Measurements from ENCODE around the gene NLK.

The NLK gene

DNA sequence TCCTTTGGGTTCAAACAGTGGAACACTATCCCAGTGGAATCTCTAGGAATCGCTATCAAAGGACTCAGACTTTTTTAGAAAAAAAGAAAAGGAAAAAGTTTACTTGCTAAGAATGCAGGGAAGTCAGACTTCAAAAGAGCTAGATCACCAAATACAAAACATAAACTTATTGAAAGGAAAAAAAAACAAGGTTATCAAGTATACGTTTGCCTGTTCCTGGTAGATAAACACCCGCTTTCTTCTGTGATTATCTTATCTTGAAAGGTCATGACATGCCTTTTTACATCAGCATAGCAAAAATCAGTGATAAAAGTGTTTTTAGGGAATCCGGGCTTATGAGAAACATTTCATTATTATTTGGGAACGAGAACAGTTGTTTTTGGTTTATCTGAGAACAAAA is 147.2 kb downstream of the NLK start:
- no peaks in the 10 kb centered on the region for H3K27me3 ChIP-seq (ENCODE audit: insufficient read depth, low read length)
- H3K4me1 ChIP-seq (ENCODE audit: insufficient read depth, low read length): no peaks in the 10 kb centered on the region
- H3K9ac ChIP-seq (ENCODE audit: low read depth, low read length): no peak overlapping the region
- peaks cover 70% of the 10 kb centered on the region for H3K36me3 ChIP-seq (ENCODE audit: insufficient read depth, low read length)
- H3K9me3 ChIP-seq (ENCODE audit: insufficient read depth, low read depth, low read length): peaks cover 10% of the 10 kb centered on the region; the same call in 1 of the 2 replicates
- no peak overlapping the region for H3K27ac ChIP-seq (ENCODE audit: low read depth, low read length)
- H3K4me3 ChIP-seq (ENCODE audit: low read length): no peak overlapping the region
- 87% methylated on average over 5 of the region's 5 CpGs for WGBS

DNA sequence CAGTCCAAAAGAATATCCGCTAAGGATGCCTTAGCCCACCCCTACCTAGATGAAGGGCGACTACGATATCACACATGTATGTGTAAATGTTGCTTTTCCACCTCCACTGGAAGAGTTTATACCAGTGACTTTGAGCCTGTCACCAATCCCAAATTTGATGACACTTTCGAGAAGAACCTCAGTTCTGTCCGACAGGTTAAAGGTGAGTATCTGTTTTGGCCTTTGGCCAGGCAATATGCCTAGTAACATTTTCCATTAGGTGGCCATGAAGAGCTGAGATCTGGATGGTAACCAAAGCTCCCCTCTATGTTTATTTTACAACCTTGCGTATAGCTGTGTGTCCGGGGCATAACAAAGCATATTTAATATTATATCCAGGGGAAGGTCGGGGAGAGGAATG is 148.5 kb downstream of the NLK start:
- 95% methylated on average over 5 of the region's 8 CpGs for WGBS
- Histone ChIP-seq H3K36me3 (ENCODE audit: insufficient read depth, low read length) (peaks cover 69% of the 10 kb centered on the region), H3K4me1 (ENCODE audit: insufficient read depth, low read length) (no peaks in the 10 kb centered on the region), H3K27me3 (ENCODE audit: insufficient read depth, low read length) (no peaks in the 10 kb centered on the region), H3K9me3 (ENCODE audit: insufficient read depth, low read depth, low read length) (peaks cover 5% of the 10 kb centered on the region; the same call in 1 of the 2 replicates), H3K9ac (ENCODE audit: low read depth, low read length) (no peak overlapping the region), H3K27ac (ENCODE audit: low read depth, low read length) (no peak overlapping the region), H3K4me3 (ENCODE audit: low read length) (no peak overlapping the region)

DNA sequence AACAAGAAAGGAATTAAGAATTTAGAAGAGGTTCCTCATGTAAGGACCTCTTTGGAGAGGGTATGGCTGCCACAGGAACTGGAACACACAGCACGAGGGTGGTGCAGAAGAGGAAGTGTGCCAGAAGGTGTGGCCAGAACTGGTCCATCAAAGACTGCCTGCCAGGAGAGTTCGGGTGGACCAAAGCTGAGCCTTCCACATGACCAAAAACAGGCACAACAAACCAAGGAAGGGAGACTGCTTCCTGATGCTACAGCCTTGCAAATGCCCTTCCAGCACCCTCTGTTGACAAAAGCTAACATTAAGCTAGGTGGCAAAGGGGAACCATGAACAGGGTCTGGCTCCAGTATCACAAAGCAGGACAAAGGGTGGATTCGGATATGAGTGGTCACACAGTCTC is 150.8 kb downstream of the NLK start:
- Histone ChIP-seq H3K27ac (ENCODE audit: low read depth, low read length) (no peak overlapping the region), H3K27me3 (ENCODE audit: insufficient read depth, low read length) (no peaks in the 10 kb centered on the region), H3K4me1 (ENCODE audit: insufficient read depth, low read length) (no peaks in the 10 kb centered on the region), H3K4me3 (ENCODE audit: low read length) (no peak overlapping the region), H3K9ac (ENCODE audit: low read depth, low read length) (no peak overlapping the region), H3K9me3 (ENCODE audit: insufficient read depth, low read depth, low read length) (no peaks in the 10 kb centered on the region), H3K36me3 (ENCODE audit: insufficient read depth, low read length) (peaks cover 64% of the 10 kb centered on the region)
- 94% methylated on average over 3 of the region's 3 CpGs for WGBS

DNA sequence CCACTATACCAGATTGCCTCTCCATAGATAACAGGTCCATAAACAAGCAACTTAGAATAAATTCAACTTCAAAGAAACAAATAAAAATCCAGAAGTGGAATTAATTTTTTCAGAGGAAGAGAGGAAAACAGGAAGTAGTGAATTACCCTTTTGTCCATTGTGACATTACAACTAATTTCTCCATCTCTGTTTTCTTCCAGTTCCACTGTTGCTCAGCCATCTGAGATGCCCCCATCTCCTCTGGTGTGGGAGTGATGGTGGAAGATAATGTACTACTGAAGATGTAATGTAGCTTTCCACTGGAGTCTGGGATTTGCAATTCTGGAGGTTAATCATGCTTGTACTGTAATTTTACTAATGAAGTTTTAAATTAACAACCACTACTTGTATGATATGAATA is 151.9 kb downstream of the NLK start:
- Histone ChIP-seq H3K36me3 (ENCODE audit: insufficient read depth, low read length) (peaks cover 58% of the 10 kb centered on the region), H3K9me3 (ENCODE audit: insufficient read depth, low read depth, low read length) (no peaks in the 10 kb centered on the region), H3K27me3 (ENCODE audit: insufficient read depth, low read length) (no peaks in the 10 kb centered on the region), H3K4me3 (ENCODE audit: low read length) (no peak overlapping the region), H3K27ac (ENCODE audit: low read depth, low read length) (no peak overlapping the region), H3K9ac (ENCODE audit: low read depth, low read length) (no peak overlapping the region), H3K4me1 (ENCODE audit: insufficient read depth, low read length) (no peaks in the 10 kb centered on the region)

DNA sequence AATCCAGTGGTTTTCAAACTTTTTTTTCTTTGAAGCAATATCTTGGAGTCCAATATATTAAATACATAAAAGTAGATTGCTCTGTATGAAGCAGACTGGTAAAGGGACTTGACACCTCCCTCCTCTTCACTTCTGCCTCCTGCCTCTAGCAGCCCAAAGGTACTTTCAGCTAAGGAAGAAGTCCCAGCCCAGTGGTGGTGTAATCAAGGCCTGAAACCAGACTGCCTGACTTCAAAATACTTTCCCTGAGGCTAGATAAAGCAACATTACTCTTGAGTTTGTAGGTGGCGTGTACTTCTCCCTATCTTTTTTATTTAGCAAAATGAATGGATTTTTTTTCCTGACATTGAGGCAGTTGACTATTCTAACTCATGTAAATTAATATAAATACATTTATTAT is 154.2 kb downstream of the NLK start:
- Histone ChIP-seq H3K9ac (ENCODE audit: low read depth, low read length) (no peak overlapping the region), H3K27ac (ENCODE audit: low read depth, low read length) (no peak overlapping the region), H3K27me3 (ENCODE audit: insufficient read depth, low read length) (no peaks in the 10 kb centered on the region), H3K4me1 (ENCODE audit: insufficient read depth, low read length) (no peaks in the 10 kb centered on the region), H3K4me3 (ENCODE audit: low read length) (no peak overlapping the region), H3K9me3 (ENCODE audit: insufficient read depth, low read depth, low read length) (no peaks in the 10 kb centered on the region), H3K36me3 (ENCODE audit: insufficient read depth, low read length) (peaks cover 46% of the 10 kb centered on the region)
- 100% methylated on average over 1 of the region's 1 CpG for WGBS

DNA sequence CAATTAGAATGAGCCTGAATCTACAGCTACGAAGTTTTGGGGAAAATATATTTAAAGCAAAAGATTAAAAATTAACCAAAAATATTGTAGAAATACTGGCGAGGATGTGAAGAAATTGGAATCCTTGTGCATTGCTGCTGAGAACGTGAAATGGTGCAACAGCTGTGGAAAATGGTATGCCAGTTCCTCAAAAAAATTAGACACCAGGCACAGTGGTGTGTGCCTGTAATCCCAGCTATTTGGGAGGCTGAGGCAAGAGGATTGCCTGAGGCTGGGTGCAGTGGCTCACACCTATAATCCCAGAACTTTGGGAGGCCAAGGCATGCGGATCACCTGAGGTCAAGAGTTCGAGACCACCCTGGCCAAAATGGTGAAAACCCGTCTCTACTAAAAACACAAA is 156.6 kb downstream of the NLK start:
- H3K4me3 ChIP-seq (ENCODE audit: low read length): no peak overlapping the region
- no peak overlapping the region for H3K9ac ChIP-seq (ENCODE audit: low read depth, low read length)
- 95% methylated on average over 6 of the region's 6 CpGs for WGBS
- no peaks in the 10 kb centered on the region for H3K27me3 ChIP-seq (ENCODE audit: insufficient read depth, low read length)
- peaks cover 29% of the 10 kb centered on the region for H3K36me3 ChIP-seq (ENCODE audit: insufficient read depth, low read length)
- H3K9me3 ChIP-seq (ENCODE audit: insufficient read depth, low read depth, low read length): no peaks in the 10 kb centered on the region
- no peak overlapping the region for H3K27ac ChIP-seq (ENCODE audit: low read depth, low read length)
- H3K4me1 ChIP-seq (ENCODE audit: insufficient read depth, low read length): no peaks in the 10 kb centered on the region

DNA sequence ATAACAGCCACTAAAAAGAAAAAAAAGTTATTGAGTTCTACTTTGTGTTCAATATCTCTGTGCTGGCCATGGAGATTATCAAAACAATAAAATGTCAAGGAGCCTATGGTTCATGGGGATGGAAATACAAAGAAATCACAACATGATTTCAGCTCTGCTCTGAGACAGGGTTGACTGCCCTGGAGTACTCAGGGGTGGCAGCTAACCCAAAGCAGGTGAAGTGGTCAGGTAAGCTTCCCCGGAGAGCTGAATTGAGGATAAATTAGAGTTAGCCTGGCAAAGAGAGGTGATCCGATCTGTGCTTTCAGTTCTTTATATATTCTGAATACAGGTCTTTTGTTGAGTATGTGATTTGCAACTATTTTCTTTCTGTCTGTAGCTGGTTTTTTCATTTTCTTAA is 157.3 kb downstream of the NLK start:
- no peaks in the 10 kb centered on the region for H3K9me3 ChIP-seq (ENCODE audit: insufficient read depth, low read depth, low read length)
- H3K4me3 ChIP-seq (ENCODE audit: low read length): no peak overlapping the region
- no peaks in the 10 kb centered on the region for H3K27me3 ChIP-seq (ENCODE audit: insufficient read depth, low read length)
- WGBS: 97% methylated on average over 2 of the region's 2 CpGs
- H3K4me1 ChIP-seq (ENCODE audit: insufficient read depth, low read length): no peaks in the 10 kb centered on the region
- no peak overlapping the region for H3K27ac ChIP-seq (ENCODE audit: low read depth, low read length)
- H3K36me3 ChIP-seq (ENCODE audit: insufficient read depth, low read length): peaks cover 23% of the 10 kb centered on the region
- no peak overlapping the region for H3K9ac ChIP-seq (ENCODE audit: low read depth, low read length)

DNA sequence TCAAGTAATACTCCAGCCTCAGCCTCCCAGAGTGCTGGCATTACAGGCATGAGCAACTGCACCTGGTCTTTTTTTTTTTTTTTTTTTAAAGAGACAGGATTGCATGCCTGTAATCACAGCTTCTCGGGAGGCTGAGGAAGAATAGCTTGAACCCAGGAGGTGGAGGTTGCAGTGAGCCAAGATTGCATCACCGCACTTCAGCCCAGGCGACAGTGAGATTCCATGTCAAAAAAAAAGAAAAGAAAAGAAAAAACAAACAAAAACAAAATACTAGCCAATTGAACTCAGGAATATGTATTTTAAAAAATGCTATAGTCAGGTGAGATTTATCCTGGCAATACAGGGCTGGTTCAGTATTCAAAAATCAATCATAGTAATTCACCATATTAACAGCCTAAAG is 158.8 kb downstream of the NLK start:
- Histone ChIP-seq H3K9me3 (ENCODE audit: insufficient read depth, low read depth, low read length) (no peaks in the 10 kb centered on the region), H3K4me1 (ENCODE audit: insufficient read depth, low read length) (no peaks in the 10 kb centered on the region), H3K27me3 (ENCODE audit: insufficient read depth, low read length) (no peaks in the 10 kb centered on the region), H3K36me3 (ENCODE audit: insufficient read depth, low read length) (peaks cover 9% of the 10 kb centered on the region), H3K27ac (ENCODE audit: low read depth, low read length) (no peak overlapping the region; the same call in 1 of the 2 replicates), H3K4me3 (ENCODE audit: low read length) (no peak overlapping the region), H3K9ac (ENCODE audit: low read depth, low read length) (no peak overlapping the region)
- 87% methylated on average over 1 of the region's 3 CpGs for WGBS

DNA sequence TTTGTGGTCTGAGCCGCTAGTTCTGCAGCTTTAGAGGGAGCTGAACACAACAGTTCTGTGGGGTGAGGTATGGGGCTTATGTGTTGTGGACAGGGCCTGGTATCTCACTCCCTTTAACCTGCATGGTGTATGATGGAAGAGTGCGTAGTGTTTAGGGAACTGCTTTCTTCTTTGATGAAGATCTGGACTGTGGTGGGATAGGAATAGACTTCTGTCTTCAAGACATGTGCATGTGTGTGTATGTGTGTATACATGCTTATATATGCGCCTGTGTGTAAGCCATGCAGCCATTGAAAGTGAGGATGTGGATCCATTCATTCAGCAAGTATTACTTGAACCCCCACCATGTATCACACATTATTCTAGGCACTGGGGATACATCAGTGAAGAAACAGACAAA is 161.8 kb downstream of the NLK start:
- Histone ChIP-seq H3K27ac (ENCODE audit: low read depth, low read length) (no peak overlapping the region), H3K9ac (ENCODE audit: low read depth, low read length) (no peak overlapping the region), H3K4me1 (ENCODE audit: insufficient read depth, low read length) (no peaks in the 10 kb centered on the region), H3K36me3 (ENCODE audit: insufficient read depth, low read length) (no peaks in the 10 kb centered on the region), H3K27me3 (ENCODE audit: insufficient read depth, low read length) (no peaks in the 10 kb centered on the region), H3K9me3 (ENCODE audit: insufficient read depth, low read depth, low read length) (no peaks in the 10 kb centered on the region), H3K4me3 (ENCODE audit: low read length) (no peak overlapping the region)
- 94% methylated on average over 3 of the region's 3 CpGs for WGBS

DNA sequence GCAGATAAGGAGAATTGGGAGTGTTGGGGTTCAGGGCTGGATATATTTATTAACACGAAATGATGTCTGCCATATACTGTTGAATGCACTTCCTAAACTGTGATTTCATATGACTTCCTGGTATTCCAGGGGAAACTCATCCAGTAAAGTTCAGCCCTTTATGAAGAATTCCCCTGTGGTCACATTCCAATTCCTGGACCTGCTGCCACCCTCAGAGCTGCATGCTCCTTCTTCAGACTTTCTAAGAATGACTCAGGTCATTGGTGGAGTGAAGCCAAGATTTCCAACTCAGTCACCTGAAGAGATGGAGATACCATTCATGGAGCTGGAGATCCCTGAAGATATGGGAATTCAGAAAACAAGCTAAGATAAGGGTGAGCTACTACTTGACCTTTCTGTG is 162.3 kb downstream of the NLK start:
- H3K9ac ChIP-seq (ENCODE audit: low read depth, low read length): no peak overlapping the region
- no peak overlapping the region for H3K27ac ChIP-seq (ENCODE audit: low read depth, low read length)
- H3K4me3 ChIP-seq (ENCODE audit: low read length): no peak overlapping the region
- no peaks in the 10 kb centered on the region for H3K27me3 ChIP-seq (ENCODE audit: insufficient read depth, low read length)
- H3K4me1 ChIP-seq (ENCODE audit: insufficient read depth, low read length): no peaks in the 10 kb centered on the region
- no peaks in the 10 kb centered on the region for H3K9me3 ChIP-seq (ENCODE audit: insufficient read depth, low read depth, low read length)
- WGBS: 94% methylated on average over 1 of the region's 1 CpG
- H3K36me3 ChIP-seq (ENCODE audit: insufficient read depth, low read length): no peaks in the 10 kb centered on the region

GRCh38 chr17:28206292-28206691 is 163.8 kb downstream of the NLK start:
- H3K4me1 ChIP-seq (ENCODE audit: insufficient read depth, low read length): no peaks in the 10 kb centered on the region
- no peaks in the 10 kb centered on the region for H3K36me3 ChIP-seq (ENCODE audit: insufficient read depth, low read length)
- no peak overlapping the region for H3K27ac ChIP-seq (ENCODE audit: low read depth, low read length)
- H3K9me3 ChIP-seq (ENCODE audit: insufficient read depth, low read depth, low read length): peaks cover 6% of the 10 kb centered on the region; the same call in 1 of the 2 replicates
- H3K4me3 ChIP-seq (ENCODE audit: low read length): no peak overlapping the region
- H3K27me3 ChIP-seq (ENCODE audit: insufficient read depth, low read length): no peaks in the 10 kb centered on the region
- no peak overlapping the region for H3K9ac ChIP-seq (ENCODE audit: low read depth, low read length)

DNA sequence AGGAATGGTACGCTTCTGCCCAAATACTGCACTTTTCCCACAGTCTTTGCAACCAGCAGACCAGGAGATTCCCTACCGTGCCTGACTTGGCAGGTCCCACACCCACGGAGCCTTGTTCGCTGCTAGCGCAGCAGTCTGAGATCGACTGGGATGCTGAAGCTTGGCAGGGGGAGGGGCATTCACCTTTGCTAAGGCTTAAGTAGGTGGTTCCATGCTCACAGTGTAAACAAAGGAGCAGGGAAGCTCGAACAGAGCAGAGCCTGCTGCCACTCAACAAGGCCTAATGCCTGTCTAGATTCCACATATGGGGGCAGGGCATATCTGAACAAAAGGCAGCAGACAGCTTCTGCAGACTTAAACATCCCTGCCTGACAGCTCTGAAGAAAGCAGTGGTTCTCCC is 169.3 kb downstream of the NLK start:
- H3K4me1 ChIP-seq (ENCODE audit: insufficient read depth, low read length): no peaks in the 10 kb centered on the region
- H3K27me3 ChIP-seq (ENCODE audit: insufficient read depth, low read length): no peaks in the 10 kb centered on the region
- peaks cover 9% of the 10 kb centered on the region for H3K9me3 ChIP-seq (ENCODE audit: insufficient read depth, low read depth, low read length)
- H3K27ac ChIP-seq (ENCODE audit: low read depth, low read length): no peak overlapping the region
- H3K9ac ChIP-seq (ENCODE audit: low read depth, low read length): no peak overlapping the region
- no peaks in the 10 kb centered on the region for H3K36me3 ChIP-seq (ENCODE audit: insufficient read depth, low read length)
- no peak overlapping the region for H3K4me3 ChIP-seq (ENCODE audit: low read length)
- 96% methylated on average over 7 of the region's 7 CpGs for WGBS
